ENCODE results near the gene TMEM30A.

TMEM30A gene

DNA sequence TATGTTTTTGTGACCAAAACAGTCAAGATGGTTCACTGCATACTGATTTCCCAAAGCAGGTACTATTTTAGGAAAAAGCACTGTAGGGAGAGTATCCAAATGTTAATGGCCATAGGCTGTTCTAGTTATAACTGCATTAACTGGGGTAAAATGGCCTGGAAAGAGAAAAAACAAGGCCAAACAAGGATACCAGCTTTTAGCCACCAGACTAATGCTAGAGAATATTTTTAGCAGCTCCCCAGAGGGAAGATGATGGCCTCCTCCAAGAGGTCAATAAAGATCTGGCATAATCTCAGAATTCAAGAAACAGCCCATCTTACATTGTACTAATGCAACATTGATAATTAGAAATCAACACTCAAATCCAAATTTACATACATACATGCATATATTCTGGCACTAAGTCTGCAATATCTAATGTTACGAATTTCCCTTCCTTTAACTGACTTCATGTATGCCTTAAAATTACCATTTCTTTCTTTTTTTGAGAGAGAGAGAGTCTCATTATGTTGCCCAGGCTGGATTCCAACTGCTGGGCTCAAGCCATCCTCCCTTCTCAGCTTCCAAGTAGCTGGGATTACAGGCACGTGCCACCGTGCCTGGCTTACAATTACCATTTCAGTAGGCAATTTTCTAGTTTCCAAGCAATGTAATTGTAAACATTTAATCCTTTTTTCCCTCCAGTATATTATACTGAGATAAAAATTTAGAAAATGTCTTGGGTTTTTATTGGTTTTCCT is 50.3 kb downstream of the TMEM30A start:
- no peak overlapping the region for H3K4me3 ChIP-seq (ENCODE audit: low read depth, low read length)
- TF ChIP-seq, protein P1, sequence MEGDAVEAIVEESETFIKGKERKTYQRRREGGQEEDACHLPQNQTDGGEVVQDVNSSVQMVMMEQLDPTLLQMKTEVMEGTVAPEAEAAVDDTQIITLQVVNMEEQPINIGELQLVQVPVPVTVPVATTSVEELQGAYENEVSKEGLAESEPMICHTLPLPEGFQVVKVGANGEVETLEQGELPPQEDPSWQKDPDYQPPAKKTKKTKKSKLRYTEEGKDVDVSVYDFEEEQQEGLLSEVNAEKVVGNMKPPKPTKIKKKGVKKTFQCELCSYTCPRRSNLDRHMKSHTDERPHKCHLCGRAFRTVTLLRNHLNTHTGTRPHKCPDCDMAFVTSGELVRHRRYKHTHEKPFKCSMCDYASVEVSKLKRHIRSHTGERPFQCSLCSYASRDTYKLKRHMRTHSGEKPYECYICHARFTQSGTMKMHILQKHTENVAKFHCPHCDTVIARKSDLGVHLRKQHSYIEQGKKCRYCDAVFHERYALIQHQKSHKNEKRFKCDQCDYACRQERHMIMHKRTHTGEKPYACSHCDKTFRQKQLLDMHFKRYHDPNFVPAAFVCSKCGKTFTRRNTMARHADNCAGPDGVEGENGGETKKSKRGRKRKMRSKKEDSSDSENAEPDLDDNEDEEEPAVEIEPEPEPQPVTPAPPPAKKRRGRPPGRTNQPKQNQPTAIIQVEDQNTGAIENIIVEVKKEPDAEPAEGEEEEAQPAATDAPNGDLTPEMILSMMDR (IDR thresholded peaks at IDR 0.05; ENCODE audit: borderline replicate concordance, insufficient read depth, low read depth, low read length), result no peak

DNA sequence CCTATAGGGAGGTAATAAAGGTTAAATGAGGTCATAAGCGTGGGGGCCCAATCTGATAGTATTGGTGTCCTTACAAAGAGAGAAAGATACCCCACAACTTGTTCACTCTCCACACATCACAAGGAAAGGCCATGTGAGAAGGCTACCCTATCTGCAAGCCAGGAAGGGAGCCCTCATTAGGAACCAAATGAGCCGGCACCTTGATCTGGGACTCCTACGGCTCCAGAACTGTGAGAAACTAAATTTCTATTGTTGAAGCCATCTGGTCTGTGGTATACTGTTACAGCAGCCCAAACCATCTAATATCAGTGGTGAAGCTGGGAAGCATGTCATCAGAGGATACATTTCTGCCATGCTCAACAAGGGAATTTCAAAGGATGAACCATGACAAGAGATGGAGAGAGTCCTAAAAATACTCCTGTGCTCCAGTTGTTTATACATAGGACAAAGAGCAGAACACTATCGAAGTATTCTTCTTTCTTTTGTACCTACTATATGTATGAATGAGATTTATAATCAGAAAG is 51.4 kb downstream of the TMEM30A start:
- TF ChIP-seq, protein P1 (IDR thresholded peaks at IDR 0.05; ENCODE audit: borderline replicate concordance, insufficient read depth, low read depth, low read length), result no peak
- no peak overlapping the region for H3K4me3 ChIP-seq (ENCODE audit: low read depth, low read length)

DNA sequence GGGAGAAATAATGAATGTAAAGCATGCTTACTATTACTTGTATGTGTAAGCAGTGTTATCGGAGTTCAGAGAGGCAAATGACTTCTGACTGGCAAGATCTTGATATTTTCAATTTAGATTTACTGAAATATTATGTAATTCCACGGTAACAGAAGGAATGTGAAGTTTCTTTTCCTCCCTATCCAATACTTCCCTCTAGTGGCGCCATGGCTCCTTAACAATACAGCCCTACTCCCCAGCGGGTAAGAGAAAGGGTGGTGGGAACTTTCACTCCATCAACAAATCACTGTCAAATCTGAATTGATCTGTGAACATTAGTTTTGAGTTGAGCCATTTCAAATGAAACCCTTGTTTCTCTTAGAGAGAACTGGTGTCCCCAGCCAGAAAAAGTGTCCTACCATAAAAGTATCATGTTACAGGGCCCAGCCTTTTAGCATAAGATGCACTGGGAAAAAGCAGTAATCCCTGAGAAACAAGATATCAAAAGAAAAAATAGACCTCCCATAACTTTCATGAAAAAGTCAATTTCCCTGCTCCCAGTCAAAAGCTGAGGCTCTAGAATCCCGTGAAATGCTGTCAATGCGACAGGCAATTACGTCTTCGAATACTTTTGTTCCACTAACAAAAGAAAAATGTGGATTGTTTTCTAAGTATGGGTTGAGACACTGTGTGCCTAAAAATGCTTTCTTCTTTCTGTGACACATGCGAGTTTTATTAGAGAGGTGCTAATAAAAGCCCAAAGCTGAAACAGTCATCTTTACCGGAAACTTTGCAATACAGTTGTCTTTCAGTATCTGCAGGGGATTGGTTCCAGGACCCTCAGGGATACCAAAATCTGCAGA is 53.9 kb downstream of the TMEM30A start:
- H3K4me3 ChIP-seq (ENCODE audit: low read depth, low read length), result no peak overlapping the region
- TF ChIP-seq, protein P1 (IDR thresholded peaks at IDR 0.05; ENCODE audit: borderline replicate concordance, insufficient read depth, low read depth, low read length), result peak; percentile 36; the same call in 1 of the 2 replicates

DNA sequence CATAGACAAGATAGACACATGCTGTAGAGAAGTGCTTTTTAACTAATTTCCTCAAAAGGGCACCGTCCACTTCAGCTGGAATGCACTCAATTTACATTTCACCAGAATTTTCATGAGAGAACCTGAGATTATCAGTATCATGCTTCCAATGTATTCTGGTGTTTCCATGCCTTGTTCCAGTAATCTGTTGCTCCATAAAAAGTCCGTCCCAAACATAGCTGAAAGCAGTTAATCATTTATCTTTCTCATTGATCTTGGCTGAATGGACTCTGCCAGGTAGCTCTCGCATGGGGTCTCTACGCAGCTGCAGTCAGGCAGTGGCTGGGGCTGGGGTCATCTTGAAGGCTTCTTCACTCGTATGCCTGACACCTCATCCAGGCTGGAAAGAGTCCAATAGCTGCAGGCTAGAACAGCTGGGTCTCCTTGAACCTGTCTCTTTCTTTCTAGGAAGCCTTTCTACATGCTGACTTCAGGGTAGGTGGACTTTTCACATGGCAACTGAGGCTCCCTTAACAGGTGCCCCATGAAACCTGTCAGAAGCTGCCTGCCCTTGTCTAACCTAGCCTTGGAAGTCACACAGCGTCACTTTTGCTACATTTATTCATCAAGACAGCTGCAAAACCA is 60.2 kb downstream of the TMEM30A start:
- TF ChIP-seq, protein P1 (IDR thresholded peaks at IDR 0.05; ENCODE audit: borderline replicate concordance, insufficient read depth, low read depth, low read length), result no peak
- H3K4me3 ChIP-seq (ENCODE audit: low read depth, low read length), result no peak overlapping the region

DNA sequence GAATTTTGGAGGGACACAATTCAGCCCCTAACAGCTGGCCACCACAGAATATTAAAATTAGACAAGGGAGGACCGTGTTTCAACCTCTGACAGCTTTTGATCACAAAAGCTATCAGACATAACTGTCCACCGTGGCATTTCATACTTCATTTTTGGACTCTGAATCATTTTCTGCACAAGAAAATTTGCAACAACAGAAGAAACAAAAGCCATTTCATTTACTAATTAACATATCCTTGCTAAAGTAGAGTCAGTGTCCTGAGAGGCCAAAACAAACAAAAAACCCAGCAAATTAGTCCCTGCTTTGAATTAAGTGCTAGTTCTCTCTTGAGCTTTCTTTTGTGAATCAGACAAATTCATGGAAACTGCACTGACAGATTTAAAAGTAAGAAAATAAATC is 61.2 kb downstream of the TMEM30A start:
- TF ChIP-seq, protein P1 (IDR thresholded peaks at IDR 0.05; ENCODE audit: borderline replicate concordance, insufficient read depth, low read depth, low read length), result no peak
- no peak overlapping the region for H3K4me3 ChIP-seq (ENCODE audit: low read depth, low read length)

DNA sequence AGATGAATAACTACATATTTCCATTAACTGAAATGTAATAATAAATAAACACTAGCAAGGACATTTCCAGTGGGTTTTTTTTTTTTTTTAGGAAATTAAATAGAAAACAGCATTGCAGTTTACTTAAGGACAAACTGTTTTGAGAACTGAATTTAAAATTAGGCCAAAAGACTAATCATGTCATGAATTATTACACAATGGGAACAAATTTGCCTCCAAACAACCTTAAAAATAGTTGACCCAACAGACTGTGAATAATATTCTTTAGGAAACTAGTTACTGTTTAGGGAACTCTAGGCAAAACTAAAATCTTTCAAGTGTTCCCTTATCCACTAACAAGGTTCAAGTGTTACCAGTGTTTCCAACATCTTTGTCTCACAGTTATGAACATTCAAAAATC is 62.3 kb downstream of the TMEM30A start:
- no peak overlapping the region for H3K4me3 ChIP-seq (ENCODE audit: low read depth, low read length)
- TF ChIP-seq, protein P1 (IDR thresholded peaks at IDR 0.05; ENCODE audit: borderline replicate concordance, insufficient read depth, low read depth, low read length), result no peak
